Keratinocyte (primary cell): ENCODE results near the gene ARHGAP10. TPM values are rescaled to one million over a fixed set of nuclear protein-coding genes. Genes with fewer than 3 reads are reported as not detected.

Experiments used
- DNase-seq: peaks from one replicate; pipeline ENCODE4 v3.0.0-alpha.2; 2011; ENCODE audit warnings: low read depth, missing footprints, low spot score
- FAIRE-seq: peaks from 2 replicates; lab custom pipeline; 2011; peaks lifted over from hg19 to GRCh38; lab: Jason Lieb, UNC
- H2AFZ ChIP-seq: 2 replicates; pipeline ENCODE4 v1.6.0; 2012; ENCODE audit warnings: low read length, control low read depth, inconsistent platforms; ENCODE audit not compliant: control insufficient read depth
- H3K27ac ChIP-seq: 2 replicates; pipeline ENCODE4 v1.5.1; 2011; ENCODE audit warnings: low read length; ENCODE audit not compliant: control insufficient read depth, insufficient read depth
- H3K27me3 ChIP-seq: 3 replicates; pipeline ENCODE4 v1.6.0; 2011; ENCODE audit warnings: low read length; ENCODE audit not compliant: control insufficient read depth, insufficient read depth; ENCODE audit errors: extremely low read depth
- H3K36me3 ChIP-seq, 2 experiments: 2 replicates in 1 of 2; 3 replicates in 1 of 2; pipeline ENCODE4 v1.5.1; 2011; ENCODE audit warnings: low read length in 2 of 2, mild to moderate bottlenecking in 1 of 2; ENCODE audit not compliant: control insufficient read depth in 2 of 2, insufficient read depth in 2 of 2; ENCODE audit errors: extremely low read depth in 1 of 2
- H3K4me1 ChIP-seq: 3 replicates; pipeline ENCODE4 v1.5.1; 2011; ENCODE audit warnings: low read length; ENCODE audit not compliant: control insufficient read depth, insufficient read depth; ENCODE audit errors: extremely low read depth
- H3K4me2 ChIP-seq: 3 replicates; pipeline ENCODE4 v1.6.0; 2011; ENCODE audit warnings: low read depth, low read length; ENCODE audit not compliant: control insufficient read depth, insufficient read depth; ENCODE audit errors: extremely low read depth
- H3K4me3 ChIP-seq, 3 experiments: fragments of 200-600 bp in 1 of 3; sonication (generic) in 1 of 3; 2 replicates in 2 of 3; 3 replicates in 1 of 3; pipeline ENCODE4 v1.5.1; 2011 to 2016; ENCODE audit warnings: low read length in 3 of 3, mild to moderate bottlenecking in 3 of 3, control low read depth in 2 of 3, inconsistent platforms in 1 of 3, low read depth in 1 of 3, mixed read lengths in 1 of 3, mixed run types in 1 of 3, moderate library complexity in 1 of 3; ENCODE audit not compliant: control insufficient read depth in 2 of 3, insufficient read depth in 2 of 3; ENCODE audit errors: extremely low read depth in 1 of 3
- H3K79me2 ChIP-seq: 2 replicates; pipeline ENCODE4 v1.6.0; 2012; ENCODE audit warnings: low read length; ENCODE audit not compliant: control insufficient read depth, insufficient read depth
- H3K9ac ChIP-seq: 3 replicates; pipeline ENCODE4 v1.6.0; 2011; ENCODE audit warnings: low read length; ENCODE audit not compliant: control insufficient read depth, insufficient read depth; ENCODE audit errors: extremely low read depth
- H3K9me1 ChIP-seq: 3 replicates; pipeline ENCODE4 v1.6.0; 2011; ENCODE audit warnings: low read length; ENCODE audit not compliant: control insufficient read depth, insufficient read depth; ENCODE audit errors: extremely low read depth
- H3K9me3 ChIP-seq: 2 replicates; pipeline ENCODE4 v1.5.1; 2012; ENCODE audit warnings: low read depth, low read length; ENCODE audit not compliant: control insufficient read depth
- H4K20me1 ChIP-seq: 3 replicates; pipeline ENCODE4 v1.6.0; 2011; ENCODE audit warnings: low read length; ENCODE audit not compliant: control insufficient read depth, insufficient read depth; ENCODE audit errors: extremely low read depth
- EZH2 ChIP-seq: IDR thresholded peaks from one replicate; pipeline ENCODE4 v1.6.1; 2012; ENCODE audit warnings: inconsistent platforms, mild to moderate bottlenecking, low read length, moderate library complexity
- dilution Hi-C: fragments of 300-500 bp; cut with MboI; formaldehyde crosslinking; loops from one replicate; pipeline ENCODE4 v1.7.0; 2020; ENCODE audit warnings: low sequenced_read_pairs; ENCODE audit not compliant: extremely low pct_ligation_motif_present
- polyA plus RNA-seq, 5 experiments: library from polyadenylated mRNA; depleted of rRNA in 3 of 5; stranded (reverse) in 3 of 5; stranded (forward) in 1 of 5; unstranded in 1 of 5; fragments of >200 nt; gene quantifications; 1 replicate in 1 of 5; 2 replicates in 3 of 5; 3 replicates in 1 of 5; pipeline versions ENCODE4 v1.2.1 to v1.2.3, GENCODE V29; 2011 to 2012; ENCODE audit warnings: missing spikeins in 2 of 5, low read depth in 1 of 5, low replicate concordance in 1 of 5
- TF ChIP-seq, protein P1 (sequence below), 3 experiments: IDR thresholded peaks in 1 of 3; conservative IDR thresholded peaks in 1 of 3; optimal IDR thresholded peaks in 1 of 3; 2 replicates in 2 of 3; 3 replicates in 1 of 3; pipeline versions ENCODE3 to v1.5.1; 2011; ENCODE audit warnings: low read length in 3 of 3, mild to moderate bottlenecking in 3 of 3, moderate library complexity in 2 of 3, control low read depth in 1 of 3, inconsistent platforms in 1 of 3; ENCODE audit not compliant: insufficient read depth in 2 of 3; ENCODE audit errors: extremely low read depth in 1 of 3

The ARHGAP10 gene
- polyA plus RNA-seq, 1 donor (not counting 4 experiments of a cell fraction or from before 2014, with no cell fraction given), result 18.7 TPM

GRCh38 chr4:148090029-148090428, 358.1 kb downstream of the ARHGAP10 start:
- Histone ChIP-seq H3K9ac (no peak overlapping the region), H3K27ac (no peak overlapping the region), H3K79me2 (no peaks in the 10 kb centered on the region), H3K9me3 (no peaks in the 10 kb centered on the region), H3K27me3 (no peaks in the 10 kb centered on the region), H4K20me1 (no peaks in the 10 kb centered on the region), H3K9me1 (no peaks in the 10 kb centered on the region), H3K4me2 (no peak overlapping the region), H2AFZ (no peak overlapping the region), H3K4me3 (no peak overlapping the region), H3K36me3 (no peaks in the 10 kb centered on the region), H3K4me1 (no peaks in the 10 kb centered on the region)
- TF ChIP-seq EZH2, result no peak
- TF ChIP-seq, protein P1, sequence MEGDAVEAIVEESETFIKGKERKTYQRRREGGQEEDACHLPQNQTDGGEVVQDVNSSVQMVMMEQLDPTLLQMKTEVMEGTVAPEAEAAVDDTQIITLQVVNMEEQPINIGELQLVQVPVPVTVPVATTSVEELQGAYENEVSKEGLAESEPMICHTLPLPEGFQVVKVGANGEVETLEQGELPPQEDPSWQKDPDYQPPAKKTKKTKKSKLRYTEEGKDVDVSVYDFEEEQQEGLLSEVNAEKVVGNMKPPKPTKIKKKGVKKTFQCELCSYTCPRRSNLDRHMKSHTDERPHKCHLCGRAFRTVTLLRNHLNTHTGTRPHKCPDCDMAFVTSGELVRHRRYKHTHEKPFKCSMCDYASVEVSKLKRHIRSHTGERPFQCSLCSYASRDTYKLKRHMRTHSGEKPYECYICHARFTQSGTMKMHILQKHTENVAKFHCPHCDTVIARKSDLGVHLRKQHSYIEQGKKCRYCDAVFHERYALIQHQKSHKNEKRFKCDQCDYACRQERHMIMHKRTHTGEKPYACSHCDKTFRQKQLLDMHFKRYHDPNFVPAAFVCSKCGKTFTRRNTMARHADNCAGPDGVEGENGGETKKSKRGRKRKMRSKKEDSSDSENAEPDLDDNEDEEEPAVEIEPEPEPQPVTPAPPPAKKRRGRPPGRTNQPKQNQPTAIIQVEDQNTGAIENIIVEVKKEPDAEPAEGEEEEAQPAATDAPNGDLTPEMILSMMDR (optimal IDR thresholded peaks at IDR 0.05 in 1 of 3, IDR thresholded peaks at IDR 0.05 in 1 of 3, conservative IDR thresholded peaks at IDR 0.05 in 1 of 3; ENCODE audit: extremely low read depth in 1 of 3, insufficient read depth in 2 of 3, low read length in 3 of 3), result no peak
- FAIRE-seq (no peak), DNase-seq (no peak)
- dilution Hi-C loops, result no loop called here

DNA sequence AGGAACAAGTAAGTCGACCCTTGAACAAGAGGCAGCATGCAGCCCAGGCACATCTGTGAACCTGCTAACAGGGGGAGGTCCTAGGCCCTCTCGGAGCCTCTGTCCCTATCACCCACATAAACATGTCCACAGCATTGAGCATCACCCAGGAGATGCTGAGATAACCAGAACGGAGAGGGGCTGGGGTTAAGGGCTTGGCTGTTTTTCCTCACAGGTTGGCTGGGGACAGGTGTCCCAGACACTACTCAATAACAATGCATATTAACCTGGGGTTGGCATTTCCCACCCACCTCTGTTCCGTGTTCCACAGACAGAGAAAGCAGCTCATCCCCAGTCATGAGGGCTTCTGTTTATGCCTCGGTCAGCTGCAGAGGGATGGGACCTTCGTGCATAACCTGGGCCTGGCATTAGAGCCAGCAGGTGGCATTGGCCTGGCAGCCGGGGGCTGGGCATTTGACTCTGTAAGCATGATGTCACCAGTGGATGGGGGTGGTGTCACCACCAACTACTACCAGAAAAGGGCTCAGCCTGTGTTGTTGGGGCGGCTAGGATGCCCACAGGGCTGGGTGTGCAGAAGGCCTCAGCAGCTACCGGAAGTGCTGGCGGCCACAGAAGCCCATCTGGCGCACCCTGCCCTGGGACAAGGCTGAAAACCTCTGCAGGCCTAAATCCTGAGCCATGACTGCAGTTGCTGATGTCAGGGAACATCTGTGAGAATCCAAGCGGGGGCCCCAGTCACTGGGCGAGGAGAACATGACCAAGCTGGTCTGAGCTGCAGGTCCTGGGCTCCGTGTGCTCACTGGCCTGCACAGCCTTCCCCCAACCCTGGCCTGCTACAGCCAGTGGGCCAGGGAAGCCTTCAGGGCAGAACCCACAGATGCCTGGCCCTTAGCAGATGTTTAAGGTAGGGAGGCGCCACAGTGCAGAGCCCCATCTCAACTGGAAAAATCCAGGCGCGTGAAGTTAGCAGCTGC, 358.9 kb downstream of the ARHGAP10 start:
- Histone ChIP-seq H3K27me3 (no peaks in the 10 kb centered on the region), H3K9me3 (no peaks in the 10 kb centered on the region), H3K27ac (no peak overlapping the region), H3K4me3 (no peak overlapping the region), H2AFZ (no peak overlapping the region), H3K79me2 (no peaks in the 10 kb centered on the region), H3K36me3 (no peaks in the 10 kb centered on the region), H3K9ac (no peak overlapping the region), H3K4me2 (no peak overlapping the region), H3K4me1 (no peaks in the 10 kb centered on the region), H4K20me1 (no peaks in the 10 kb centered on the region), H3K9me1 (no peaks in the 10 kb centered on the region)
- no peak for TF ChIP-seq EZH2
- TF ChIP-seq, protein P1 (optimal IDR thresholded peaks at IDR 0.05 in 1 of 3, IDR thresholded peaks at IDR 0.05 in 1 of 3, conservative IDR thresholded peaks at IDR 0.05 in 1 of 3; ENCODE audit: extremely low read depth in 1 of 3, insufficient read depth in 2 of 3, low read length in 3 of 3), result no peak
- dilution Hi-C loops, result no loop called here
- FAIRE-seq, result no peak
- no peak for DNase-seq
